ENCODE data around the gene GNA15. TPM values are rescaled to one million over a fixed set of nuclear protein-coding genes. Genes with fewer than 3 reads are reported as not detected.
A peak's percentile ranks its signal among the peaks of the same experiment; 100 is the strongest.

Gene GNA15
- total and polyA plus RNA-seq, 12 donors = 0.42 to 8.9 (median 1.1) TPM

GRCh38 chr19:3138268-3138667, 2.4 kb downstream of the GNA15 start:
- peaks cover 0 to 59% (median 19%) of the 10 kb centered on the region in 9 donors for H3K4me1 ChIP-seq
- WGBS, 2 donors = 78 to 83% methylated on average over 15 of the region's 15 CpGs
- ATAC-seq = no peak

GRCh38 chr19:3140667-3141038, 4.8 kb downstream of the GNA15 start:
- Histone ChIP-seq H3K27me3 (peaks cover 0 to under 1% (median 0%) of the 10 kb centered on the region in 7 donors), H3K36me3 (no peaks in the 10 kb centered on the region), H3K4me3 (no peak overlapping the region), H3K4me1 (peaks cover 0 to 52% (median 19%) of the 10 kb centered on the region in 9 donors), H3K27ac (peak overlapping the region in 4 of 10 donors; percentile 62 to 93 (median 80)), H3K9me3 (peaks cover 0 to 13% (median 7%) of the 10 kb centered on the region in 11 donors)
- intact Hi-C loops (cut with DNase I) = no loop called here
- no peak for DNase-seq
- no peak for ATAC-seq
- no peak for TF ChIP-seq CTCF (IDR thresholded peaks at IDR 0.05)

More at GRCh38 chr19:3138268-3138667, 2.4 kb downstream of the GNA15 start:
- intact Hi-C loops (cut with DNase I) = no loop called here
- H3K27ac ChIP-seq = no peak overlapping the region
- H3K27me3 ChIP-seq = no peaks in the 10 kb centered on the region
- H3K9me3 ChIP-seq = peaks cover 0 to 13% (median 7%) of the 10 kb centered on the region in 11 donors
- H3K36me3 ChIP-seq = no peaks in the 10 kb centered on the region
- peak overlapping the region in 1 of 10 donors; percentile 65 for H3K4me3 ChIP-seq
- no peak for DNase-seq
- no peak for TF ChIP-seq CTCF (IDR thresholded peaks at IDR 0.05)

GRCh38 chr19:3142292-3142670, 6.4 kb downstream of the GNA15 start:
- TF ChIP-seq CTCF (IDR thresholded peaks at IDR 0.05) = no peak
- peak in 5 of 8 donors; percentile 31 to 65 (median 48) for ATAC-seq
- no peak for DNase-seq
- Histone ChIP-seq H3K4me1 (peaks cover 0 to 52% (median 12%) of the 10 kb centered on the region in 9 donors), H3K27me3 (peaks cover 0 to 5% (median 0%) of the 10 kb centered on the region in 7 donors), H3K4me3 (no peak overlapping the region), H3K9me3 (peaks cover 0 to 13% (median 7%) of the 10 kb centered on the region in 11 donors), H3K27ac (peak overlapping the region in 9 of 10 donors; percentile 1 to 93 (median 63)), H3K36me3 (no peaks in the 10 kb centered on the region)
- 44 to 57% methylated on average over 6 of the region's 6 CpGs for WGBS, 2 donors
- intact Hi-C loops (cut with DNase I) = no loop called here

- Histone ChIP-seq H3K4me1 (peaks cover 0 to 48% (median 12%) of the 10 kb centered on the region in 9 donors), H3K4me3 (no peak overlapping the region), H3K27me3 (peaks cover 0 to 5% (median 0%) of the 10 kb centered on the region in 7 donors), H3K36me3 (no peaks in the 10 kb centered on the region), H3K9me3 (peaks cover 0 to 13% (median 7%) of the 10 kb centered on the region in 11 donors), H3K27ac (peak overlapping the region in 8 of 10 donors; percentile 58 to 93 (median 71))
- TF ChIP-seq CTCF (IDR thresholded peaks at IDR 0.05) = no peak
- intact Hi-C loops (cut with DNase I) = no loop called here
- ATAC-seq (no peak), DNase-seq (no peak)
- 67 to 68% methylated on average over 11 of the region's 11 CpGs for WGBS, 2 donors
Measured at GRCh38 chr19:3142781-3143337, 7.0 kb downstream of the GNA15 start.

All from heart right ventricle (tissue), 16 donors.